NCI-H1105 treated with DMSO at 0.1 percent for 48 hours (cell line): ENCODE measurements around the gene BMP6.

Experiments used
- DNase-seq: peaks from one replicate; lab custom pipeline; 2025; lab: John Stamatoyannopoulos, UW

Gene BMP6

DNA sequence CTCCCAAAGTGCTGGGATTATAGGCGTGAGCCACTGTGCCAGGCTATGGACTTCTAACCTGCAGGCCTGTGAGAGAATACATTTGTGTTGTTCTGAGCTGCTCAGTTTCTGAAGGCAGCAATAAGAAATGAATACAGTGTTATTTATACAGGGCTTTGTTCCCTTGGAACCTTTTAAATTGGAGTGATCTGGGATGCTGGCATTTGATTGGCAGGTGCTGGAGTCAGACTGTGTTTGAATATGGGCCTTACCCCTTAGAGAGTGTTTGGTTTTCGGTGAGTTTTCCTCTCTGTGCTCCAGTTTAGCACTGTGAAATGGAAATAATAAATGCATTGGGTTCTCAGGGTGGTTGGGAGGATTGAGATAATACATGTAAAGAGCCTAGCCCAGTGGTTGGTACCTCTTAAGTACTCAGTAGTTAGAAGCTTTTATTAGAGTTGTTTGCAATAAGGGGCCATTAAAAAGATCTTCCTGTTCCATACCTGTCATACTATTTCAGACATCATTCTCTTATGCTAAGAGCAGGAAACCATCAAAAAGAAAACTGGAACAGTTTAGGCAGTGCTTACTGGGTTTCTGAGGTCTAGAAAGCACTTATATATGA is 22.1 kb downstream of the BMP6 start:
- no peak for DNase-seq

- DNase-seq: no peak
Measured at GRCh38 chr6:7749478-7749877, 23.6 kb downstream of the BMP6 start.

GRCh38 chr6:7750197-7750596 is 24.3 kb downstream of the BMP6 start:
- DNase-seq: no peak

DNA sequence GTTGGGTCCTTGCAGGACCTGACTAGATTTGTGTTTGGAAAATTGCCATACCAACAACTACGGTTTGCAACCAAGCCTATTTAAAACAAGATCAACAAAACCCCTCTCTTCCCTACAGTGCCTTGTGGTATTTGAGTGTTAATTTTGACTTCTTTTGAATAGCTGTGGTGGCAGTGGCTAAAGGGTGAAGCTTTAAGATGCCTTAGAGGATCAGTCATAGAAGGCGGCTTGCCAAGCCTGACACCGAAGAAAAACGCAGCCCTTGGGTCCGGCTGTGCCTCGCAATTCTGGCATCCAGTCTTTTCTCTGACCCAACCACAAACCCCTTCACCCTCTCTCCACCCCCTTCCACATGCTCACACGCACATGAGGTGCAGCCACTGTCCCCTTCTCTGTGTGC is 32.6 kb downstream of the BMP6 start:
- DNase-seq: no peak

DNA sequence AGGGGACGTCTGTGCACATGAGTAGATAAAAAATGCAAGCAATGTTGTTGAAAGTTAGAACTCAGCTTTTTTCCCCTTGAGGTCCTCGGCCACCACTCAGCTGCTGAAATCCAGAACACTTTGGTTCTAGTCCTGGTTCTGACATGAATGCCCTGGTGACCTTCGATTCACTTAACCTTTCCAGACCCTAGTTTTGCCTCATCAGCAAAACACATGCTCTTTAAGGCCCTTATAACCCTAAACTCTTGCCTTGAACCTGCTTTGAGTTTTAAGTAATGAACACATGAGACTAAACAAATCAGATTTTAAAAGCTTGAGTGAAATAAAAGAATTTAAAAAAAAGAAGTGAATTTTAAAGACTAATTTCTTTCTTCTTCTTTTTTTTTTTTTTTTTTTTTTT is 33.4 kb downstream of the BMP6 start:
- DNase-seq: no peak

DNA sequence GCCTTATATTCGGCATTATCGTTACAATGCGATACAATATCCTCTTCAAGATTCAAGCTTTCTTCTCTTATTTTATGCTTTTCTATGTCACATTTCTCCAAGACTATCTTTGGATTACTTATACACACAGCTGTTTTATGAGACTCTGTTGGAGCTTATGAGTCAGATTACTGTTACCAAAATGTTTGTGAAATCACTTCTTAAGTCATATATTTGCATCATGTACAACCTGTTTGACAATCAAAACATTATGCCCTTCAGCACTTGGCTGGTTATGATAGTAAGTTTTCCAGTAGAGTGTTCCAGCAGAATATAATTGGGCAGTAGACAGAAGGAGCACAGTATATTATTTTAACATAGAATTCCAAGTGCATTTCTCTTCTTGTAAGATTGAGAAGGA is 35.2 kb downstream of the BMP6 start:
- no peak for DNase-seq

- DNase-seq: no peak
Measured at GRCh38 chr6:7762760-7763159, 36.9 kb downstream of the BMP6 start.

DNA sequence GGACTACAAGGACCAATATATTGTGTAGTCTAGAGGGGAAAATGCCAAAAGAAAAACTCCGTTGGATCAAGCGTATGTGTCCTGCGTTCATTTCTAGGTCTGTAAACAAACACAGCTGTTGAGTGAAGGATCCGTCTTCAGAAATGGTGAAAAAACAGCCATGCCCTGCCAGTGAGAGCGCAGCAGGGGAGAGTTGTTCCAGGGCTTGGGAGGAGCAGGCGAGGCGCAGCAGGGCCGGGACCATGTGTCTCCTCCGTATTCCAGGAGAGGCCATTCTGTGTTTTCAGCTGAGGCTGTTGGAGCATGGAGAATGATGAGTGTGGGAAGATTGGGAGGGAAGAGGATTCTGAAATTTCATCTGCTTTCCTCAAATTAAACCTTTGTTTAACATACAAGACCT is 38.0 kb downstream of the BMP6 start:
- DNase-seq: no peak

- no peak for DNase-seq
Measured at GRCh38 chr6:7765575-7766325, 39.9 kb downstream of the BMP6 start.

DNA sequence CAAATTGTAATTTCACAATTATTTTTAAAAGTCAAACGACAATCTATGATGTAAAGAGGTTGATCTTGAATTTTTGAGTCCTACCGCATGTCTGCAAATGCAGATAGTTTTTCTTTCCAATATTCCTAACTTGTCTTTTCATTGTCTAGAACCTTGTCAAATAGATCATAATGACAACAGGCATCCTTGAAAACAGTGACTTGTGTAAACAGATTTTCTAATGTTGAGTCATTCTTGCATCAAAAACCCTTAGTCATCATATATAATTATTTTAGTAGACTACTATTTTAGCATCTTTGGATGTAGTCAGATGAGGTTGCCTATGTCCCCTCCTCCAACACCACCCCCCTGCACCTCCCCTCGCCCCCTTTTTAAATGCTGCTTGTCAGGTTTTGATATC is 43.8 kb downstream of the BMP6 start:
- DNase-seq: no peak

DNA sequence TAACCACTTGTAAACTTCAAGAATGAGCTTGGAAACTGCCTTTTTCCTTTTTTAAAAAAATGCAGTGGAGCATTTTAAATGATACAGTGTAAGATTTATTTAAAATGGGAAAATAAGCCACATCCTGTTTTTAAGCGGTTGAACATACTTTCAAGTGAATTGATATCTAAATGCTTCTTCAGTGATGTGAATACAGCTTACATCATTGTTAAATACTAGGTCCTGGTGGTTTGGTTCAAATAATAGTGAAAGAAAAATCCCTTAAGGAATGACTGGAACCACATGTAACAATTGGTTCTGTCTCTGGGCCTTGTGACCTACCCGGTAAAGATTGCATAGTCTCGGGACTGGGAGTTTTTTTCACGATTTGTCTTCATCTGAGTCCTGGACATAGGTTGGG is 44.2 kb downstream of the BMP6 start:
- DNase-seq: no peak

DNA sequence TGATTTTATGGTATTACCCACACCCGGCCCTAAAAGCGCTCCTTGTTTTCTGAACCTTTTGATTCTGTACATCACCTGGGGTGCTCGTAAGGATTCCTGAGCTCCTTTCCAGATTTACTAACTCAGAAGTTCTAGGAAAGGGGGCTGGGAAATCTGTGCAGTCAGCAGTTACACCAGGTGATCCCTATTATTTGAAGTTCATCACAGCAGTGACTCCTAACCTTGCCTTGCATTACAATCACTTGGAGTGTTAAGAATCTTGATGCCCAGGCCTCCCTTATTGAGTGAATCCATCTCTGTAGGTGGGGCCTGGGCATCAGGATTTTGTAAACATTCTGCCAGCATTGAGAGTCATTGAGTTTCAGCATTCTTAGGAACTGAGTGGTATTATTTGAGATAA is 44.7 kb downstream of the BMP6 start:
- no peak for DNase-seq

- no peak for DNase-seq
Measured at GRCh38 chr6:7773322-7773721, 47.4 kb downstream of the BMP6 start.

- no peak for DNase-seq
Measured at GRCh38 chr6:7773914-7774313, 48.0 kb downstream of the BMP6 start.

DNA sequence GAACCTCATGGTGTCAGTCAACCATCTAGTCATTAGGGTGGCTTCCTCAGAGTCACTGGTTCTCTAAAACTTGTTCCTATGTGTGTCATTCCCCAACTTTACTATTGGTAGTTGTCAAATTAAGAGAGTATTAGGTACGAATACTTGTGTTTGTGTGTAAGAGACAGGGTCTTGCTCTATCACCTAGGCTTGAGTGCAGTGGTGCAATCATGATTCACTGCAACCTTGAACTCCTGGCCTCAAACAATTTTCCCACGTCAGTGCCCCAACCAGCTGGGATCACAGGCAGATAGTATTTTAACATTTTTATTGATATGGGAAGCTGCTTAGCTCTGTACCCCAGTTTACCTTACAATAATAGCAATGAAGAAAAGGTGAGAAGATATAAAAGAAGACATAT is 50.6 kb downstream of the BMP6 start:
- no peak for DNase-seq

- DNase-seq: no peak
Measured at GRCh38 chr6:7777074-7777473, 51.2 kb downstream of the BMP6 start.

GRCh38 chr6:7781240-7781639 is 55.3 kb downstream of the BMP6 start:
- no peak for DNase-seq

DNA sequence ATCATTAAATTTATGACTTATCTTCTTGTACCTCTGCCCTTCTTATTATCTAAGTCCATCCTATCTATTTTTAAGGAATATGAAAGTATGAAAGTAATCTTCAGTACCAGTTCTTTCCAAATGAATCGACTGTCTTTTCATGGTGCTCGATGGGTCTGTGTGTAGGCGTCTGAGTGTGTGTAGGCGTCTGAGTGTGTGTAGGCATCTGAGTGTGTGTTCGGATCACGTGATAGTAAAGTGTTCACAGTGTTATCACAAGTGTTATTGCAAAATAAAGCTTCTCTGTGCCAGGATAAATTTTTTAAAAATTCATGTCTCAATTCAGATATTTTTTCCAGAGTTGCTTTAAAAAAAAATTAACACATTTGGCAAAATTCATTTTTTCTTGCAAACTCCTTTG is 58.3 kb downstream of the BMP6 start:
- no peak for DNase-seq

DNA sequence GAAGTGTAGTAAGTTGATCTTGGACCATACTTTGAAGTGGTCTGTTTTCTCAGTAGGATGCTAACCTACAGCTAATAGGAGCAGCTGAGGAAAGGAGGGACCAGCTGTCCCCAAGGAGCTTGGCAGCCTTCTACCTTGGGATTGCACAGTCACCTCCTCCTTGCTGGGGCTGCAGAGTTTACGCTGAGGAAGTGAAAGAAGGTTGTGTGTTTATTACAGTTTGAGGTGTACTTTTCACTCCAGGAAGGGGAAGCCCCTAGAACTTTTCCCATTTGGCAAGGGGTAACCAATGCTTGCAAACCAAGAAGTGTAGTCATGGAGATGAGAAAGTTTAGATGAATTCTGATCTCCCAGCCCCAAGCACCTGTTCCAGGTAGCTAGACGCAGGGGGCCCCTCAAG is 58.8 kb downstream of the BMP6 start:
- DNase-seq: no peak

GRCh38 chr6:7785243-7786035 is 59.5 kb downstream of the BMP6 start:
- DNase-seq: no peak

- DNase-seq: no peak
Measured at GRCh38 chr6:7786214-7786661, 60.3 kb downstream of the BMP6 start.

DNA sequence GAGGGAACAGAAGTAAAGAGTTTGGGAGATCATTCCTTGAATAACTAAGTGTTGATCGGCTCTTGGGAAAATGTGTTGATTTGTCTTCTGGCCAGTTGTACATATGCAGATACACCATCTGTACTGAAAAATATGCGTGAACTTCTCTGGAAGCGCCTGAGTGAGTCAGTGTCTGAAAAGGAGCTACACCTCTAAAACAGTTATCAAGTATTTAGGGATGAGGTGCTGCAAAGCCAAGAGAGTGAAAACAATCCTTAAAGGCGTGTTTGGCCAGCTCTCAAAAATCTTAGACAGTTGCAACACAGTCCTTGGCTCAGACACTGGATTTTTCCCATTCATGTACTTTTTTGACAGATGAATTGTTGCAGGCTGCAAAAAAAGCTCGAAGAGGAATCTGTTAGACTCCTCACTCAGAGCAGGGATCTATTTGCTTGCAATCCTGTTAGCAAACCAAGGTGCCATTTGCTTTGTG is 61.3 kb downstream of the BMP6 start:
- no peak for DNase-seq

GRCh38 chr6:7787731-7788130 is 61.8 kb downstream of the BMP6 start:
- no peak for DNase-seq
